ENCODE results near the gene TREH. TPM values are rescaled to one million over a fixed set of nuclear protein-coding genes. Genes with fewer than 3 reads are reported as not detected.

Gene TREH
- total and polyA plus RNA-seq, 8 donors, result 0.45 to 2.2 (median 1.1) TPM; not detected in 4

DNA sequence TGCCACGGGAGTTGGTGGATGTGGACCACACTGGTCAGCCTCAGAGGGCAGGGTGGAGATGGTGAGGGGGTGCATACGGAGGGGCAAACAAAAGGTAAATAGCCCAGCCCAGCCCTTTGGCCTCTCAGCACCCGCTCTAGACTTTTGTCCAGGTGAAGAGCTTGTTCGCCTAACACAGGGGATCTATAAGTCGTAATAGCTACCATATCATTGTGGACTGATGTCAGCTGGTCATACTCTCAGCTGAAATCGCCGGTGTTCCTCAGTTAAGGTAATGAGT lies 27.0 kb upstream of the TREH start:
- TF ChIP-seq POLR2AphosphoS5 (IDR thresholded peaks at IDR 0.05) (no peak), EP300 (IDR thresholded peaks at IDR 0.05) (no peak), POLR2A (IDR thresholded peaks at IDR 0.05) (no peak)
- TF ChIP-seq, protein P1, sequence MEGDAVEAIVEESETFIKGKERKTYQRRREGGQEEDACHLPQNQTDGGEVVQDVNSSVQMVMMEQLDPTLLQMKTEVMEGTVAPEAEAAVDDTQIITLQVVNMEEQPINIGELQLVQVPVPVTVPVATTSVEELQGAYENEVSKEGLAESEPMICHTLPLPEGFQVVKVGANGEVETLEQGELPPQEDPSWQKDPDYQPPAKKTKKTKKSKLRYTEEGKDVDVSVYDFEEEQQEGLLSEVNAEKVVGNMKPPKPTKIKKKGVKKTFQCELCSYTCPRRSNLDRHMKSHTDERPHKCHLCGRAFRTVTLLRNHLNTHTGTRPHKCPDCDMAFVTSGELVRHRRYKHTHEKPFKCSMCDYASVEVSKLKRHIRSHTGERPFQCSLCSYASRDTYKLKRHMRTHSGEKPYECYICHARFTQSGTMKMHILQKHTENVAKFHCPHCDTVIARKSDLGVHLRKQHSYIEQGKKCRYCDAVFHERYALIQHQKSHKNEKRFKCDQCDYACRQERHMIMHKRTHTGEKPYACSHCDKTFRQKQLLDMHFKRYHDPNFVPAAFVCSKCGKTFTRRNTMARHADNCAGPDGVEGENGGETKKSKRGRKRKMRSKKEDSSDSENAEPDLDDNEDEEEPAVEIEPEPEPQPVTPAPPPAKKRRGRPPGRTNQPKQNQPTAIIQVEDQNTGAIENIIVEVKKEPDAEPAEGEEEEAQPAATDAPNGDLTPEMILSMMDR (IDR thresholded peaks at IDR 0.05), result no peak
- 86 to 90% (median 87%) methylated on average over 7 of the region's 7 CpGs for WGBS, 5 donors
- no peaks in the 10 kb centered on the region for H3K4me1 ChIP-seq
- no peaks in the 10 kb centered on the region for H3K36me3 ChIP-seq
- no peak for DNase-seq
- no peaks in the 10 kb centered on the region for H3K27me3 ChIP-seq
- no peak overlapping the region for H3K27ac ChIP-seq
- intact Hi-C loops (cut with DNase I; ENCODE audit: low total_unique reads), result no loop called here
- H3K4me3 ChIP-seq, result no peak overlapping the region
- no peaks in the 10 kb centered on the region for H3K9me3 ChIP-seq

DNA sequence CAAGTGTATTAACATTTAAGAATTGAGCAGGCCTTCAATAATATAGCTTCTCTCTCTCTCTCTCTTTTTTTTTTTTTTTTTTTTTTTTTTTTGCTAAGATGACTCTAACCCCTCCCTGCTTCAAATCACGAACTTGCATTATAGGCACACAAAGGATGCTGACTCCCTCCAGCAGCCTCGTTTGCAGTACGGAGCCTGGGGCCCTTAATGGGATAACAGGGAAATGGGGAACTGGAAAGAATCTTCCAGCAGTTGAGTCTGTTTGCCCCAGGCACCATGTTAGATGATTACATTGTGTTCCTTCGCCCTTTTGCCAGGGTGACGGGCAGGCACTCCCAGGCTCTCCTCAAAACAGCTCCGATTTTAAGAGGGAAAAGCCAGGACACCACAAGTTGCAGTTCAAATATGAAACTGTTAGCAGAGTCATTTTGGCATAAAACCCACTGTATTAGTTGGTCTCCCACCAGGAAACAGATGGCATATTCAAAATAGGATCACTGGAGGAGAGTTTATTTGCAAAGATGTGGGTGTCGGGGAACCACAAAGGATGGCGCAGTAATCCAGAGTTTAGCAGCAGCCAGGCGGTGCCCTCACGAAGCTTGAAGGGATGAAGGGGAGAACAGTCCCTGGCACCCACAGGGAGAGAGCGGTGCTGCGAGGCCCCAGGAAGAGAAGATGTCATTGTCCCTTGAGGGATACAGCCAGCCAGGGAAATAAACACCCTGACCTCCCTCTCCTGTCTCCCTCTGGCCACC lies 26.5 kb upstream of the TREH start:
- Histone ChIP-seq H3K27me3 (no peaks in the 10 kb centered on the region), H3K27ac (no peak overlapping the region), H3K9me3 (no peaks in the 10 kb centered on the region), H3K4me3 (no peak overlapping the region), H3K36me3 (no peaks in the 10 kb centered on the region), H3K4me1 (no peaks in the 10 kb centered on the region)
- DNase-seq, result no peak
- TF ChIP-seq EP300 (IDR thresholded peaks at IDR 0.05) (no peak), POLR2AphosphoS5 (IDR thresholded peaks at IDR 0.05) (no peak)
- WGBS, 5 donors, result 62 to 70% (median 65%) methylated on average over 12 of the region's 12 CpGs
- intact Hi-C loops (cut with DNase I; ENCODE audit: low total_unique reads), result no loop called here

DNA sequence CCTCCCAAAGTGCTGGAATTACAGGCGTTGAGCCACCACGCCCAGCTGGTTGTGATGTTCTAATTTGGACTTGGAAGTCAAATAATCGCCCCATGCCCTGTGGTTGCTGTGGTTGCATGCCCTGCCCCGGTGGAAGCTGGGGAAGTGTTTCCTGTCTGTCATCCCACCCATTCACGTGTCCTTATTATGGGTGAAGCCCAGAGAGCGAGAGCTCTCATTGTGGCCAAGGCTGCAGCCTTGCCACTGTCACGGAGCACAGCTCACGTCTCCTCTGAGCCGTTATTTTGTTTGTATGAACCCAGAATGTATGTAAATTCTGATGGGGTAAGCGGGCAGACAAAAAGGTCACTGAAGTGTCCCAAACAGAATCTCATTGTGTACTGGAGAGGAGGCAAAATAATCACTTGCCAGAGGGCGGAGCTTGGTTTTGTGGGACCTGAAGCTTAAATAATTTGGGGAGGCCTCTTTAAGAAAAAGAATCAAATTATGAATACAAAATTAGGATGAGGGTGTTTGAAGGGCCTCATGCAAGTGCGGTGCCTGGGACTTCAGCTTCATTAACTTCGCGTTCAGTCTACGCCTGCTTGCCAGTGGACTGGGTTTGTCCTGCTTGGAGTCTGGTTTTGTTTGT lies 25.8 kb upstream of the TREH start:
- H3K27me3 ChIP-seq, result no peaks in the 10 kb centered on the region
- 48 to 62% (median 62%) methylated on average over 15 of the region's 15 CpGs for WGBS, 5 donors
- intact Hi-C loops (cut with DNase I; ENCODE audit: low total_unique reads), result no loop called here
- no peak for TF ChIP-seq POLR2A (IDR thresholded peaks at IDR 0.05)
- no peak for TF ChIP-seq POLR2AphosphoS5 (IDR thresholded peaks at IDR 0.05)
- peaks cover 0 to 7% (median 3%) of the 10 kb centered on the region in 4 donors for H3K9me3 ChIP-seq
- H3K36me3 ChIP-seq, result no peaks in the 10 kb centered on the region
- peak in 1 of 2 donors; percentile 34 for DNase-seq
- no peaks in the 10 kb centered on the region for H3K4me1 ChIP-seq
- no peak overlapping the region for H3K27ac ChIP-seq
- no peak overlapping the region for H3K4me3 ChIP-seq

DNA sequence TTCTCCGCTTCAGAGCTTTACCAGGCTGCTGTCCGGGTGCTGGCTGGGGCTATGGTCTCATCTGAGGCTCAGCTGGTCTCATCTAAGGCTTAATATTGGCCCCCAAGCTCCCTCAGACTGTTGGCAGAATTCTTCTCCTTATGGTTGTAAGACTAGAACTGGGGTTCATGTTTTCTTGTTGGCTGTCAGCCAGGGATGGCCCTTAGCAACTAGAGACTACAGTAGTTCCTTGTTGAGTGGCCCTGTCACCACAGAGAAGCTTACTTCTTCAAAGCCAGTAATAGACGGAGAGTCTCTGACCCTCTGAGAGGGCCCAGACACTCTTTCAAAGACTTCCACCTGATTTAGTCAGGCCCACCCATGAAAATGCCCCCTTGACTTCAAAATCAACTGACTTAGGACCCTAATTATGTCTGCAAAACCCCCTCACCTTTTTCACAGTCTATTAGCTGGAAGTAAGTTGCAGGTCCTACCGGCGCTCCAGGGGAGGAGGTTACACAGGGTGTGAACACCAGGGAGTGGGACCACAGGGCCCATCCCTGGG lies 24.2 kb upstream of the TREH start:
- H3K36me3 ChIP-seq, result no peaks in the 10 kb centered on the region
- no peaks in the 10 kb centered on the region for H3K4me1 ChIP-seq
- peak in 1 of 2 donors; percentile 46 for DNase-seq
- TF ChIP-seq POLR2A (IDR thresholded peaks at IDR 0.05) (no peak), POLR2AphosphoS5 (IDR thresholded peaks at IDR 0.05) (no peak)
- no peak overlapping the region for H3K27ac ChIP-seq
- H3K27me3 ChIP-seq, result no peaks in the 10 kb centered on the region
- H3K4me3 ChIP-seq, result no peak overlapping the region
- intact Hi-C loops (cut with DNase I; ENCODE audit: low total_unique reads), result no loop called here
- WGBS, 5 donors, result 87 to 92% (median 91%) methylated on average over 5 of the region's 5 CpGs
- peaks cover 0 to 11% (median 6%) of the 10 kb centered on the region in 4 donors for H3K9me3 ChIP-seq

DNA sequence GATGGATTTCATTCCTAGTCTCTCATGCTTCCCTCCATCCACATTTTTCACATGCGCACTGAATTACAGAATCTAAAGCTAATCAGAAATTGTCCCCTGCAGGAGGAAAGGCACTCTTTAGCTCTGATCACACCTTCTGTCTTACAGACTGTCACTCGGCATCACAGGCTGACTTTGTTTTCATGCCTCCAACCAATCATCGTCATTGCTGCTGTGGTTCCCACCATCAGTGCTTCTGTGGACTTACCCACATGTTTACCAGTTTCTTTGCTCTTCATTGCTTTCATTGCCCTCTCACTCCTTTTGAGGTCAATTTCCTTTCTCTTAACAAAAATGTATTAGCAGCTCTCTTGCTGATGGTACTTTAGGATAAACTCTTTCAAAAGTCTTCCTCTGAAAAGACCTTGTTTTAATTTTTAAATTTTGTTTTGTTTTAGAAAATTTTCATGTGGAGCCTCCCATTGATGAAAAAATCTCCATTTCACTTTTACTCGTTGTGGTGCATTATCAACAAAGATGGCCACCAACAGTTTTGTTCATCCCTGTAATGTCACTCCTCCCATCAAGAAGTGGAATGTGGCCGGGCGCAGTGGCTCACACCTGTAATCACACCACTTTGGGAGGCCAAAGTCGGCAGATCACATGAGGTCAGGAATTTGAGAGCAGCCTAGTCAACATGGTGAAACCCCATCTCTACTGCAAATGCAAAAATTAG lies 20.2 kb upstream of the TREH start:
- H3K4me1 ChIP-seq, result no peaks in the 10 kb centered on the region
- H3K36me3 ChIP-seq, result no peaks in the 10 kb centered on the region
- intact Hi-C loops (cut with DNase I; ENCODE audit: low total_unique reads), result loop anchor here (10.0 kb wide), 1 partner anchor 95 kb away; the partner anchor contains the start of gene DDX6
- H3K9me3 ChIP-seq, result peaks cover 0 to 11% (median 6%) of the 10 kb centered on the region in 4 donors
- 78 to 84% (median 82%) methylated on average over 7 of the region's 7 CpGs for WGBS, 5 donors
- no peak overlapping the region for H3K4me3 ChIP-seq
- no peak overlapping the region for H3K27ac ChIP-seq
- DNase-seq, result peak in 1 of 2 donors; percentile 62
- no peak for TF ChIP-seq POLR2A (IDR thresholded peaks at IDR 0.05)
- no peak for TF ChIP-seq EP300 (IDR thresholded peaks at IDR 0.05)
- TF ChIP-seq POLR2AphosphoS5 (IDR thresholded peaks at IDR 0.05), result no peak
- TF ChIP-seq, protein P1 (IDR thresholded peaks at IDR 0.05), result no peak
- no peaks in the 10 kb centered on the region for H3K27me3 ChIP-seq

Data from stomach (tissue), 9 donors.